NCI-H510A treated with DMSO at 0.1 percent for 48 hours (cell line): ENCODE measurements around the gene TPO.
"Not testable (repeated sequence)": the region's sequence is repeated elsewhere in the genome, so short reads cannot be mapped to it uniquely, and the experiment has no call there.

Experiments
- DNase-seq: peaks from one replicate; lab custom pipeline; 2025; lab: John Stamatoyannopoulos, UW

Gene TPO

GRCh38 chr2:1502891-1503304, 89.6 kb downstream of the TPO start:
- DNase-seq, result no peak

GRCh38 chr2:1503471-1504310, 90.4 kb downstream of the TPO start:
- no peak for DNase-seq

- no peak for DNase-seq
These were observed 91.1 kb downstream of the TPO start for GRCh38 chr2:1504311-1504750.

- DNase-seq, result no peak
These were observed 91.8 kb downstream of the TPO start for GRCh38 chr2:1505031-1505441.

- no peak for DNase-seq
These were observed 96.2 kb downstream of the TPO start for GRCh38 chr2:1509271-1510065.

- no peak for DNase-seq
These were observed 96.9 kb downstream of the TPO start for GRCh38 chr2:1510176-1510575.

- no peak for DNase-seq
These were observed 98.2 kb downstream of the TPO start for GRCh38 chr2:1511455-1511854.

GRCh38 chr2:1512321-1513289, 99.3 kb downstream of the TPO start:
- DNase-seq, result no peak

GRCh38 chr2:1514391-1515072, 101.3 kb downstream of the TPO start:
- no peak for DNase-seq

- no peak for DNase-seq
These were observed 101.8 kb downstream of the TPO start for GRCh38 chr2:1515073-1515430.

GRCh38 chr2:1515986-1516797, 102.9 kb downstream of the TPO start:
- no peak for DNase-seq

- DNase-seq, result no peak
These were observed 103.5 kb downstream of the TPO start for GRCh38 chr2:1516798-1517060.

- DNase-seq, result not testable (repeated sequence)
These were observed 104.0 kb downstream of the TPO start for GRCh38 chr2:1517291-1517690.

GRCh38 chr2:1517786-1518185, 104.5 kb downstream of the TPO start:
- no peak for DNase-seq

GRCh38 chr2:1518331-1518803, 105.1 kb downstream of the TPO start:
- no peak for DNase-seq

GRCh38 chr2:1518867-1519530, 105.7 kb downstream of the TPO start:
- no peak for DNase-seq

GRCh38 chr2:1521191-1521877, 108.1 kb downstream of the TPO start:
- no peak for DNase-seq

- DNase-seq, result no peak
These were observed 108.9 kb downstream of the TPO start for GRCh38 chr2:1521878-1522830.
